HCT116 (cell line): Measurements from ENCODE around the gene PRLH. TPM values are rescaled to one million over a fixed set of nuclear protein-coding genes. Genes with fewer than 3 reads are reported as not detected.

Experiments used
- ATAC-seq: fragments of 200-7000 bp; cut with Tn5 transposase; 2 replicates; pipeline ENCODE4 v1.9.1; 2020; ENCODE audit warnings: mild to moderate bottlenecking, moderate library complexity
- BruUV-seq: library from RNA; stranded (reverse); fragments of 400-500 nt; replicated peaks from 2 replicates; lab custom pipeline; 2021; lab: Mats Ljungman, UMichigan
- CTCF ChIA-PET: fragments of 300-600 bp; sonication (Branson Sonifier 250); formaldehyde crosslinking; loops from one replicate; lab custom pipeline; 2021; ENCODE audit warnings: antibody characterized with exemption; lab: Charles Lee
- POLR2A ChIA-PET: fragments of 300-600, 350-600 bp; sonication (Branson Sonifier 250); formaldehyde crosslinking; loops from one replicate; lab custom pipeline; 2021; ENCODE audit warnings: antibody characterized with exemption; lab: Charles Lee
- RAD21 ChIA-PET, 2 experiments: fragments of 300-600 bp; sonication (Branson Sonifier 250); formaldehyde crosslinking; loops; one replicate each; lab custom pipeline; 2023; ENCODE audit warnings: low total read pairs in 2 of 2; ENCODE audit not compliant: uncharacterized antibody in 2 of 2, unreplicated experiment in 2 of 2, low non-redundant PET in 1 of 2; lab: Charles Lee
- DNase-seq: peaks from one replicate; pipeline ENCODE4 v3.0.0-alpha.2; 2010; ENCODE audit warnings: low read depth, low spot score
- H2AFZ ChIP-seq: fragments of 200-600 bp; shearing (Covaris generic), sonication (generic); 2 replicates; pipeline ENCODE4 v1.6.1; 2017; ENCODE audit warnings: low read depth, mixed run types, mixed read lengths, antibody characterized with exemption, low read length; ENCODE audit not compliant: poor library complexity, severe bottlenecking
- H3K27ac ChIP-seq: 2 replicates; pipeline ENCODE4 v1.5.1; 2012; ENCODE audit warnings: low read depth, low read length
- H3K27me3 ChIP-seq: fragments of 200-600 bp; sonication (generic); 2 replicates; pipeline ENCODE4 v1.6.1; 2016; ENCODE audit warnings: mixed run types, low read length, mixed read lengths; ENCODE audit not compliant: insufficient read depth
- H3K36me3 ChIP-seq, 2 experiments: fragments of 200-500 bp in 1 of 2; fragments of 200-600 bp in 1 of 2; sonication (Bioruptor generic) in 1 of 2; sonication (generic) in 1 of 2; 2 replicates each; pipeline versions ENCODE4 v1.5.1 to v1.6.1; 2014 to 2016; ENCODE audit warnings: low read length in 2 of 2, inconsistent platforms in 1 of 2, mixed read lengths in 1 of 2, mixed run types in 1 of 2; ENCODE audit not compliant: insufficient read depth in 2 of 2, control insufficient read depth in 1 of 2
- H3K4me1 ChIP-seq, 2 experiments: fragments of 200-600 bp in 1 of 2; sonication (generic) in 1 of 2; 2 replicates each; pipeline versions ENCODE4 v1.5.1 to v1.6.1; 2012 to 2017; ENCODE audit warnings: low read length in 2 of 2, inconsistent platforms in 1 of 2, mild to moderate bottlenecking in 1 of 2, mixed read lengths in 1 of 2, mixed run types in 1 of 2, moderate library complexity in 1 of 2; ENCODE audit not compliant: insufficient read depth in 2 of 2, control insufficient read depth in 1 of 2
- H3K4me2 ChIP-seq: fragments of 200-600 bp; sonication (generic); 2 replicates; pipeline ENCODE4 v1.6.1; 2017; ENCODE audit warnings: mixed run types, low read length, mixed read lengths
- H3K4me3 ChIP-seq, 2 experiments: fragments of 200-600 bp in 1 of 2; sonication (generic) in 1 of 2; replicated peaks in 1 of 2; 2 replicates each; pipeline ENCODE4 v1.5.1; 2011 to 2016; ENCODE audit warnings: low read length in 2 of 2, control low read depth in 1 of 2, low read depth in 1 of 2, mild to moderate bottlenecking in 1 of 2, mixed read lengths in 1 of 2, mixed run types in 1 of 2
- H3K79me2 ChIP-seq: fragments of 200-600 bp; sonication (generic); 2 replicates; pipeline ENCODE4 v1.6.1; 2017; ENCODE audit warnings: mild to moderate bottlenecking, mixed run types, low read length, moderate library complexity, mixed read lengths; ENCODE audit not compliant: insufficient read depth
- H3K9ac ChIP-seq: fragments of 200-600 bp; sonication (generic); 2 replicates; pipeline ENCODE4 v1.6.1; 2016; ENCODE audit warnings: low read length, mixed read lengths
- H3K9me2 ChIP-seq: fragments of 200-600 bp; sonication (generic), shearing (Covaris generic); 2 replicates; pipeline ENCODE4 v1.6.1; 2017; ENCODE audit warnings: mixed run types, mild to moderate bottlenecking, moderate library complexity; ENCODE audit not compliant: insufficient read depth
- H3K9me3 ChIP-seq, 2 experiments: fragments of 200-500 bp in 1 of 2; fragments of 200-600 bp in 1 of 2; sonication (Bioruptor generic) in 1 of 2; sonication (generic) in 1 of 2; 2 replicates each; pipeline ENCODE4 v1.6.1; 2014 to 2017; ENCODE audit warnings: low read length in 2 of 2, mixed read lengths in 2 of 2, inconsistent platforms in 1 of 2, low read depth in 1 of 2, mild to moderate bottlenecking in 1 of 2, mixed run types in 1 of 2, moderate library complexity in 1 of 2; ENCODE audit not compliant: control insufficient read depth in 1 of 2, insufficient read depth in 1 of 2
- H4K20me1 ChIP-seq: fragments of 200-600 bp; sonication (generic), shearing (Covaris generic); 2 replicates; pipeline ENCODE4 v1.6.1; 2017; ENCODE audit warnings: mixed run types, mild to moderate bottlenecking, moderate library complexity; ENCODE audit not compliant: insufficient read depth
- ATF3 ChIP-seq: IDR thresholded peaks from 2 replicates; pipeline ENCODE4 v1.6.1; 2012
- SP1 ChIP-seq: IDR thresholded peaks from 2 replicates; pipeline ENCODE4 v1.6.1; 2012; ENCODE audit warnings: low read depth
- TCF7L2 ChIP-seq: IDR thresholded peaks from 2 replicates; pipeline ENCODE4 v1.7.0; 2011; ENCODE audit warnings: borderline replicate concordance, inconsistent platforms; ENCODE audit not compliant: insufficient read depth, insufficient read length; ENCODE audit errors: extremely low read depth
- ZBTB33 ChIP-seq: IDR thresholded peaks from 2 replicates; pipeline ENCODE4 v1.6.1; 2011; ENCODE audit warnings: mild to moderate bottlenecking, low read length, moderate library complexity; ENCODE audit not compliant: insufficient replicate concordance; ENCODE audit errors: extremely low read depth
- ZFX ChIP-seq: fragments of 450-650 bp; IDR thresholded peaks from 2 replicates; pipeline ENCODE4 v1.6.1; 2017
- intact Hi-C: fragments of 100-400 bp; cut with micrococcal nuclease; formaldehyde crosslinking; loops from 2 replicates; pipeline ENCODE4 v1.10.0; 2022
- total RNA-seq: library from RNA; stranded (reverse); gene quantifications from one replicate; pipeline ENCODE4 v1.2.1, GENCODE V29; 2021; ENCODE audit not compliant: unreplicated experiment

PRLH gene
- total RNA-seq, 1 experiment from 2014 or later = not detected

GRCh38 chr2:237570776-237571335 lies 4.5 kb downstream of the PRLH start:
- Histone ChIP-seq H3K27ac (no peak overlapping the region), H3K27me3 (no peaks in the 10 kb centered on the region), H2AFZ (no peak overlapping the region), H3K9me2 (no peaks in the 10 kb centered on the region), H3K4me2 (no peak overlapping the region), H3K79me2 (no peaks in the 10 kb centered on the region), H4K20me1 (no peaks in the 10 kb centered on the region), H3K36me3 (no peaks in the 10 kb centered on the region), H3K9ac (no peak overlapping the region), H3K4me3 (no peak overlapping the region), H3K4me1 (peaks cover 11 to 26% of the 10 kb centered on the region in 2 experiments), H3K9me3 (no peaks in the 10 kb centered on the region)
- CTCF ChIA-PET = interaction anchor here (0.6 to 4.0 kb wide), 6 partner anchors 59 to 485 kb away, joined by 3 to 61 read pairs (median 18); partner anchors contain the start of gene COPS8
- BruUV-seq = no TSS peak
- RAD21 ChIA-PET = interaction anchor here in 1 of 2 experiments (2.3 kb wide), 1 partner anchor 100 kb away, joined by 16 read pairs; no protein-coding TSS in a partner anchor
- no peak for TF ChIP-seq ZBTB33
- TF ChIP-seq ZFX = no peak
- TF ChIP-seq ATF3 = no peak
- no peak for TF ChIP-seq SP1
- no peak for TF ChIP-seq TCF7L2
- intact Hi-C loops = no loop called here
- ATAC-seq = no peak
- POLR2A ChIA-PET = no interaction called here
- DNase-seq = no peak
